GM12878 (cell line): ENCODE data around the gene PPP1R36. TPM values are rescaled to one million over a fixed set of nuclear protein-coding genes. Genes with fewer than 3 reads are reported as not detected.

Source experiments
- ATAC-seq: fragments of 200-7000 bp; cut with Tn5 transposase; 3 replicates; pipeline ENCODE4 v1.9.1; 2020; ENCODE audit warnings: mild to moderate bottlenecking, moderate library complexity
- BruUV-seq: library from RNA; stranded (reverse); fragments of 400-500 nt; replicated peaks from 2 replicates; lab custom pipeline; 2021; lab: Mats Ljungman, UMichigan
- CTCF ChIA-PET: fragments of 300-600 bp; sonication (Branson Sonifier 250); formaldehyde crosslinking; extraction: SDS; loops from one replicate; lab custom pipeline; 2021; ENCODE audit warnings: inconsistent platforms; lab: Yijun Ruan, JAX
- POLR2A ChIA-PET: fragments of 350-600 bp; formaldehyde crosslinking; extraction: SDS; loops from one replicate; lab custom pipeline; 2021; ENCODE audit warnings: inconsistent platforms; lab: Charles Lee
- RAD21 ChIA-PET: fragments of 300-600 bp; sonication (Branson Sonifier 250); formaldehyde crosslinking; loops from one replicate; lab custom pipeline; 2023; ENCODE audit warnings: antibody characterized with exemption; ENCODE audit not compliant: unreplicated experiment; lab: Charles Lee
- SMC1A ChIA-PET: fragments of 300-600 bp; sonication (Branson Sonifier 250); formaldehyde crosslinking; loops from one replicate; lab custom pipeline; 2023; ENCODE audit not compliant: unreplicated experiment, uncharacterized antibody; lab: Charles Lee
- DNase-seq: peaks from one replicate; pipeline ENCODE4 v3.0.0-alpha.2; 2011; ENCODE audit warnings: low read depth, low spot score
- FAIRE-seq: peaks from 3 replicates; lab custom pipeline; 2011; peaks lifted over from hg19 to GRCh38; lab: Jason Lieb, UNC
- H2AFZ ChIP-seq: 2 replicates; pipeline ENCODE4 v1.6.0; 2011; ENCODE audit warnings: low read depth, low read length, control low read depth; ENCODE audit not compliant: control insufficient read depth
- H3K27ac ChIP-seq: 2 replicates; pipeline ENCODE4 v1.5.1; 2011; ENCODE audit warnings: control low read depth; ENCODE audit not compliant: control insufficient read depth, insufficient read depth
- H3K27me3 ChIP-seq, 2 experiments: replicated peaks in 1 of 2; 2 replicates each; pipeline versions ENCODE4 v1.6.0 to v1.6.1; 2011; ENCODE audit warnings: low read length in 1 of 2; ENCODE audit not compliant: control insufficient read depth in 2 of 2, insufficient read depth in 2 of 2
- H3K36me3 ChIP-seq, 2 experiments: 2 replicates each; pipeline ENCODE4 v1.5.1; 2011; ENCODE audit warnings: low read length in 1 of 2; ENCODE audit not compliant: control insufficient read depth in 2 of 2, insufficient read depth in 2 of 2
- H3K4me1 ChIP-seq: 2 replicates; pipeline ENCODE4 v1.6.1; 2011; ENCODE audit warnings: mild to moderate bottlenecking, low read length, moderate library complexity, mixed read lengths; ENCODE audit not compliant: control insufficient read depth, insufficient read depth
- H3K4me2 ChIP-seq: 2 replicates; pipeline ENCODE4 v1.6.0; 2011; ENCODE audit warnings: control low read depth; ENCODE audit not compliant: control insufficient read depth, insufficient read depth
- H3K4me3 ChIP-seq: fragments of 200-600 bp; sonication (generic); 2 replicates; pipeline ENCODE4 v1.5.1; 2016
- H3K79me2 ChIP-seq: 2 replicates; pipeline ENCODE4 v1.6.0; 2011; ENCODE audit warnings: low read length; ENCODE audit not compliant: control insufficient read depth, insufficient read depth
- H3K9ac ChIP-seq: 2 replicates; pipeline ENCODE4 v1.8.0; 2011; ENCODE audit warnings: low read length, control low read depth, mixed read lengths; ENCODE audit not compliant: control insufficient read depth, insufficient read depth
- H3K9me3 ChIP-seq: replicated peaks from 3 replicates; pipeline ENCODE4 v1.5.1; 2011; ENCODE audit warnings: mild to moderate bottlenecking, low read length; ENCODE audit not compliant: control insufficient read depth, insufficient read depth
- H4K20me1 ChIP-seq: 2 replicates; pipeline ENCODE4 v1.6.0; 2011; ENCODE audit not compliant: control insufficient read depth, insufficient read depth
- IKZF2 ChIP-seq, 2 experiments: fragments of 450-650 bp; IDR thresholded peaks; 2 replicates each; pipeline ENCODE4 v1.6.1; 2017; ENCODE audit warnings: mild to moderate bottlenecking in 2 of 2, moderate library complexity in 2 of 2
- IRF3 ChIP-seq: fragments of 450-650 bp; IDR thresholded peaks from 2 replicates; pipeline ENCODE4 v1.6.1; 2014; ENCODE audit warnings: mild to moderate bottlenecking
- JUND ChIP-seq: IDR thresholded peaks from 2 replicates; pipeline ENCODE4 v1.6.1; 2012; ENCODE audit warnings: low read depth, mild to moderate bottlenecking, low read length, improper control_type of control experiment, moderate library complexity
- MEF2A ChIP-seq: IDR thresholded peaks from 2 replicates; pipeline ENCODE4 v1.6.1; 2011; ENCODE audit warnings: low read depth, mild to moderate bottlenecking, low read length, moderate library complexity; ENCODE audit not compliant: insufficient read depth
- REST ChIP-seq: IDR thresholded peaks from 2 replicates; pipeline ENCODE4 v1.6.1; 2012; ENCODE audit warnings: mild to moderate bottlenecking, low read depth, low read length
- SKIL ChIP-seq: fragments of 450-650 bp; IDR thresholded peaks from 2 replicates; pipeline ENCODE4 v1.6.1; 2017; ENCODE audit warnings: mild to moderate bottlenecking, low read depth, inconsistent platforms; ENCODE audit not compliant: poor library complexity, severe bottlenecking
- USF1 ChIP-seq: IDR thresholded peaks from 2 replicates; pipeline ENCODE4 v1.6.1; 2011; ENCODE audit warnings: borderline replicate concordance, low read depth, mild to moderate bottlenecking, moderate library complexity, mixed read lengths, low read length; ENCODE audit not compliant: insufficient read depth; ENCODE audit errors: extremely low read length
- ZSCAN29 ChIP-seq: fragments of 450-650 bp; IDR thresholded peaks from 2 replicates; pipeline ENCODE4 v1.6.1; 2017; ENCODE audit warnings: mild to moderate bottlenecking, moderate library complexity
- WGBS: methylation state at CpG from one replicate; pipeline ENCODE4 v1.1.6; 2016; ENCODE audit warnings: low lambda C conversion rate; ENCODE audit not compliant: insufficient replicate concordance, insufficient coverage; ENCODE audit errors: missing lambda C conversion rate; 5-methylcytosine and 5-hydroxymethylcytosine counted together
- in situ Hi-C: fragments of 300-500 bp; cut with MboI; formaldehyde crosslinking; loops from 9 replicates; pipeline ENCODE4 v1.14.3; 2018; ENCODE audit warnings: mixed read lengths
- intact Hi-C: fragments of 100-400 bp; cut with micrococcal nuclease; formaldehyde crosslinking; loops from one replicate; pipeline ENCODE4 v1.14.2; 2022; ENCODE audit not compliant: unreplicated experiment
- polyA plus RNA-seq, 11 experiments: library from polyadenylated mRNA; depleted of rRNA in 4 of 11; unstranded in 6 of 11; stranded (reverse) in 5 of 11; fragments of >200 nt; fragmentation: Nextera tagmentation in 4 of 11; fragmentation: Illumina TruSeq in 1 of 11; extraction: Ambion mirVana in 4 of 11; extraction: Trizol in 1 of 11; gene quantifications; 1 replicate in 1 of 11; 2 replicates in 10 of 11; pipeline versions ENCODE4 v1.2.1 to v1.2.3, GENCODE V29; 2011 to 2016; ENCODE audit warnings: inconsistent platforms in 2 of 11, missing spikeins in 2 of 11, low read depth in 1 of 11
- total RNA-seq, 4 experiments: library from RNA; depleted of rRNA in 3 of 4; stranded (reverse); fragments of >200 nt in 3 of 4; fragmentation: Illumina TruSeq in 1 of 4; extraction: Trizol in 1 of 4; gene quantifications; 2 replicates each; pipeline versions ENCODE4 v1.2.1 to v1.2.3, GENCODE V29; 2013 to 2021

PPP1R36 gene
- total and polyA plus RNA-seq, 10 of the 15 experiments (the other 5 are each of a cell fraction or from before 2014, with no cell fraction given): 0.12 to 0.13 TPM; not detected in 8

- no peak for ATAC-seq
- H3K9me3 ChIP-seq: no peaks in the 10 kb centered on the region
- H3K4me2 ChIP-seq: no peak overlapping the region
- ChIA-PET SMC1A (interaction anchor here (2.5 to 2.8 kb wide), 2 partner anchors 13 to 181 kb away, joined by 7 to 14 read pairs; no protein-coding TSS in a partner anchor), CTCF (interaction anchor here (1.0 to 3.5 kb wide), 4 partner anchors 9 to 147 kb away, joined by 3 to 10 read pairs (median 3); no protein-coding TSS in a partner anchor), POLR2A (no interaction called here), RAD21 (no interaction called here)
- no peaks in the 10 kb centered on the region for H3K4me1 ChIP-seq
- BruUV-seq: no TSS peak
- H3K27ac ChIP-seq: no peak overlapping the region
- H3K9ac ChIP-seq: no peak overlapping the region
- H3K79me2 ChIP-seq: peaks cover 23% of the 10 kb centered on the region
- in situ Hi-C loops (no loop called here), intact Hi-C loops (no loop called here)
- H3K36me3 ChIP-seq: peaks cover 6 to 26% of the 10 kb centered on the region in 2 experiments
- FAIRE-seq: no peak
- H3K4me3 ChIP-seq: no peak overlapping the region
- TF ChIP-seq JUND (no peak), SKIL (no peak), IRF3 (no peak), ZSCAN29 (no peak), MEF2A (no peak), REST (no peak), USF1 (no peak), IKZF2 (IDR thresholded peaks at IDR 0.05) (no peak)
- H3K27me3 ChIP-seq: no peaks in the 10 kb centered on the region
- 72% methylated on average over 2 of the region's 2 CpGs for WGBS
- H2AFZ ChIP-seq: no peak overlapping the region
- H4K20me1 ChIP-seq: no peaks in the 10 kb centered on the region
- DNase-seq: no peak
Measured at GRCh38 chr14:64525354-64525753, 24.4 kb upstream of the PPP1R36 start.
